GM12878 (cell line): ENCODE measurements around the gene GNAI2. TPM values are rescaled to one million over a fixed set of nuclear protein-coding genes. Genes with fewer than 3 reads are reported as not detected.
A peak's percentile ranks its signal among the peaks of the same experiment; 100 is the strongest.

Experiments used
- BACH1 ChIP-seq: fragments of 450-650 bp; IDR thresholded peaks from 2 replicates; pipeline ENCODE4 v1.6.1; 2017; ENCODE audit warnings: mild to moderate bottlenecking, borderline replicate concordance
- BMI1 ChIP-seq: fragments of 450-650 bp; IDR thresholded peaks from 2 replicates; pipeline ENCODE4 v1.6.1; 2016; ENCODE audit warnings: mild to moderate bottlenecking, moderate library complexity, borderline replicate concordance
- DPF2 ChIP-seq: fragments of 450-650 bp; IDR thresholded peaks from 2 replicates; pipeline ENCODE4 v1.6.1; 2017; ENCODE audit warnings: mild to moderate bottlenecking
- FOXK2 ChIP-seq: fragments of 450-650 bp; IDR thresholded peaks from 2 replicates; pipeline ENCODE4 v1.6.1; 2017; ENCODE audit warnings: mild to moderate bottlenecking, moderate library complexity
- MYC ChIP-seq: IDR thresholded peaks from 2 replicates; pipeline ENCODE4 v1.6.1; 2011; ENCODE audit warnings: mild to moderate bottlenecking, low read length, moderate library complexity, inconsistent platforms; ENCODE audit not compliant: insufficient read depth, insufficient replicate concordance, insufficient read length, severe bottlenecking
- RCOR1 ChIP-seq: conservative IDR thresholded peaks from 2 replicates; pipeline ENCODE4 v1.6.1; 2012; ENCODE audit warnings: low read depth, low read length, improper control_type of control experiment
- RUNX3 ChIP-seq: IDR thresholded peaks from 2 replicates; pipeline ENCODE4 v1.6.1; 2012; ENCODE audit warnings: low read length, inconsistent platforms
- SMAD1 ChIP-seq: fragments of 450-650 bp; IDR thresholded peaks from 2 replicates; pipeline ENCODE4 v1.6.1; 2018; ENCODE audit warnings: mild to moderate bottlenecking, low read depth; ENCODE audit not compliant: partially characterized antibody
- TCF7 ChIP-seq: IDR thresholded peaks from 2 replicates; pipeline ENCODE4 v1.6.1; 2014; ENCODE audit warnings: antibody characterized with exemption, borderline replicate concordance
- WRNIP1 ChIP-seq: IDR thresholded peaks from 2 replicates; pipeline ENCODE4 v1.6.1; 2011; ENCODE audit warnings: low read depth, low read length, improper control_type of control experiment, borderline replicate concordance
- ZBED1 ChIP-seq: IDR thresholded peaks from 2 replicates; pipeline ENCODE4 v1.6.1; 2016; ENCODE audit warnings: borderline replicate concordance
- ZNF217 ChIP-seq: fragments of 450-650 bp; IDR thresholded peaks from 2 replicates; pipeline ENCODE4 v1.6.1; 2017; ENCODE audit warnings: antibody characterized with exemption, mild to moderate bottlenecking
- polyA plus RNA-seq, 11 experiments: library from polyadenylated mRNA; depleted of rRNA in 4 of 11; unstranded in 6 of 11; stranded (reverse) in 5 of 11; fragments of >200 nt; fragmentation: Nextera tagmentation in 4 of 11; fragmentation: Illumina TruSeq in 1 of 11; extraction: Ambion mirVana in 4 of 11; extraction: Trizol in 1 of 11; gene quantifications; 1 replicate in 1 of 11; 2 replicates in 10 of 11; pipeline versions ENCODE4 v1.2.1 to v1.2.3, GENCODE V29; 2011 to 2016; ENCODE audit warnings: inconsistent platforms in 2 of 11, missing spikeins in 2 of 11, low read depth in 1 of 11
- total RNA-seq, 4 experiments: library from RNA; depleted of rRNA in 3 of 4; stranded (reverse); fragments of >200 nt in 3 of 4; fragmentation: Illumina TruSeq in 1 of 4; extraction: Trizol in 1 of 4; gene quantifications; 2 replicates each; pipeline versions ENCODE4 v1.2.1 to v1.2.3, GENCODE V29; 2013 to 2021
- TF ChIP-seq, protein P1 (sequence below): IDR thresholded peaks from 2 replicates; pipeline ENCODE4 v1.6.1; 2012; ENCODE audit warnings: improper control_type of control experiment, low read depth, low read length; ENCODE audit not compliant: insufficient replicate concordance
- TF ChIP-seq, protein P2 (sequence below): fragments of 150-350 bp; IDR thresholded peaks from 2 replicates; pipeline ENCODE4 v1.6.1; 2014; ENCODE audit warnings: mild to moderate bottlenecking, low read depth, low read length
- TF ChIP-seq, protein P3 (sequence below): fragments of 450-650 bp; IDR thresholded peaks from 2 replicates; pipeline ENCODE4 v1.6.1; 2017; ENCODE audit warnings: antibody characterized with exemption, mild to moderate bottlenecking, moderate library complexity
- TF ChIP-seq, protein P4 (sequence below): fragments of 450-650 bp; conservative IDR thresholded peaks from 2 replicates; pipeline ENCODE4 v1.6.1; 2017; ENCODE audit warnings: mild to moderate bottlenecking, moderate library complexity

GNAI2 gene
- total and polyA plus RNA-seq, 10 of the 15 experiments (the other 5 are each of a cell fraction or from before 2014, with no cell fraction given): 5.0 to 346 (median 237) TPM

DNA sequence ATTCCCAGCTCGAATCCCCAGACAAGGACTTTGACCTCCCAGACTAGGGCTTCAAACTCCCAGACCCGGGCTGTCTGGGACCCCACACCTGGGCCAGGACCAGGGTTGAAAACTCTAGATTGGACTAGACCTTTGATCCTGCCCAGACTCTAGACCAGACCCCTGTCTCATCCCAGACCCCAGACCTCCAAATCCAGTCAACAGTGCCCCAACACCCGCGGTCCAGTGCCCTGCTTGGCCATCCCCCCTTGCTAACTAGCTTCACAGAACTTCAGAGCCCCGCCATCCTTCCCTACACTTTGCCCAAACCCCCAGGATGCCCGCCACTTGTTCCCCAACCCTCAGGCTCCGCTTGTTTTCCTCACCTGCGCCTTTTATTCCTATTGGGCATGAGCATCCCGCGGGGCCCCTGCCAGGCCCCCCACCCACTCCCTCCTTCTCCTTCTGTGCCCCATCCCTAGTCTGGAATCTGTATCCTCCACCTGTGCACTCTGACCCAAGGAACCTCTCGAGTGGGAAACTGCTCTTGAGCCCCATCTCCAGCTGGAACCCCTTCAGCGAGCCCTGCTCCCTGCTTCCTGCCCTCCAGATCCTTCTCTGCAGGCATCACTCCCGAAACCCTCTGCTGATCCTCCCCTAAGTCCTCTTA is 604 bp downstream of the GNAI2 start (continued):
- TF ChIP-seq, protein P1, sequence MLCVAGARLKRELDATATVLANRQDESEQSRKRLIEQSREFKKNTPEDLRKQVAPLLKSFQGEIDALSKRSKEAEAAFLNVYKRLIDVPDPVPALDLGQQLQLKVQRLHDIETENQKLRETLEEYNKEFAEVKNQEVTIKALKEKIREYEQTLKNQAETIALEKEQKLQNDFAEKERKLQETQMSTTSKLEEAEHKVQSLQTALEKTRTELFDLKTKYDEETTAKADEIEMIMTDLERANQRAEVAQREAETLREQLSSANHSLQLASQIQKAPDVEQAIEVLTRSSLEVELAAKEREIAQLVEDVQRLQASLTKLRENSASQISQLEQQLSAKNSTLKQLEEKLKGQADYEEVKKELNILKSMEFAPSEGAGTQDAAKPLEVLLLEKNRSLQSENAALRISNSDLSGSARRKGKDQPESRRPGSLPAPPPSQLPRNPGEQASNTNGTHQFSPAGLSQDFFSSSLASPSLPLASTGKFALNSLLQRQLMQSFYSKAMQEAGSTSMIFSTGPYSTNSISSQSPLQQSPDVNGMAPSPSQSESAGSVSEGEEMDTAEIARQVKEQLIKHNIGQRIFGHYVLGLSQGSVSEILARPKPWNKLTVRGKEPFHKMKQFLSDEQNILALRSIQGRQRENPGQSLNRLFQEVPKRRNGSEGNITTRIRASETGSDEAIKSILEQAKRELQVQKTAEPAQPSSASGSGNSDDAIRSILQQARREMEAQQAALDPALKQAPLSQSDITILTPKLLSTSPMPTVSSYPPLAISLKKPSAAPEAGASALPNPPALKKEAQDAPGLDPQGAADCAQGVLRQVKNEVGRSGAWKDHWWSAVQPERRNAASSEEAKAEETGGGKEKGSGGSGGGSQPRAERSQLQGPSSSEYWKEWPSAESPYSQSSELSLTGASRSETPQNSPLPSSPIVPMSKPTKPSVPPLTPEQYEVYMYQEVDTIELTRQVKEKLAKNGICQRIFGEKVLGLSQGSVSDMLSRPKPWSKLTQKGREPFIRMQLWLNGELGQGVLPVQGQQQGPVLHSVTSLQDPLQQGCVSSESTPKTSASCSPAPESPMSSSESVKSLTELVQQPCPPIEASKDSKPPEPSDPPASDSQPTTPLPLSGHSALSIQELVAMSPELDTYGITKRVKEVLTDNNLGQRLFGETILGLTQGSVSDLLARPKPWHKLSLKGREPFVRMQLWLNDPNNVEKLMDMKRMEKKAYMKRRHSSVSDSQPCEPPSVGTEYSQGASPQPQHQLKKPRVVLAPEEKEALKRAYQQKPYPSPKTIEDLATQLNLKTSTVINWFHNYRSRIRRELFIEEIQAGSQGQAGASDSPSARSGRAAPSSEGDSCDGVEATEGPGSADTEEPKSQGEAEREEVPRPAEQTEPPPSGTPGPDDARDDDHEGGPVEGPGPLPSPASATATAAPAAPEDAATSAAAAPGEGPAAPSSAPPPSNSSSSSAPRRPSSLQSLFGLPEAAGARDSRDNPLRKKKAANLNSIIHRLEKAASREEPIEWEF: no peak
- no peak for TF ChIP-seq BACH1
- TF ChIP-seq RUNX3: no peak
- TF ChIP-seq WRNIP1: 0 out of 2 replicates have a peak, but pooled peaks have one; percentile 52
- TF ChIP-seq ZNF217: no peak
- TF ChIP-seq BMI1: no peak
- no peak for TF ChIP-seq ZBED1
- TF ChIP-seq, protein P2, sequence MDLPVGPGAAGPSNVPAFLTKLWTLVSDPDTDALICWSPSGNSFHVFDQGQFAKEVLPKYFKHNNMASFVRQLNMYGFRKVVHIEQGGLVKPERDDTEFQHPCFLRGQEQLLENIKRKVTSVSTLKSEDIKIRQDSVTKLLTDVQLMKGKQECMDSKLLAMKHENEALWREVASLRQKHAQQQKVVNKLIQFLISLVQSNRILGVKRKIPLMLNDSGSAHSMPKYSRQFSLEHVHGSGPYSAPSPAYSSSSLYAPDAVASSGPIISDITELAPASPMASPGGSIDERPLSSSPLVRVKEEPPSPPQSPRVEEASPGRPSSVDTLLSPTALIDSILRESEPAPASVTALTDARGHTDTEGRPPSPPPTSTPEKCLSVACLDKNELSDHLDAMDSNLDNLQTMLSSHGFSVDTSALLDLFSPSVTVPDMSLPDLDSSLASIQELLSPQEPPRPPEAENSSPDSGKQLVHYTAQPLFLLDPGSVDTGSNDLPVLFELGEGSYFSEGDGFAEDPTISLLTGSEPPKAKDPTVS: no peak
- no peak for TF ChIP-seq RCOR1
- TF ChIP-seq, protein P3, sequence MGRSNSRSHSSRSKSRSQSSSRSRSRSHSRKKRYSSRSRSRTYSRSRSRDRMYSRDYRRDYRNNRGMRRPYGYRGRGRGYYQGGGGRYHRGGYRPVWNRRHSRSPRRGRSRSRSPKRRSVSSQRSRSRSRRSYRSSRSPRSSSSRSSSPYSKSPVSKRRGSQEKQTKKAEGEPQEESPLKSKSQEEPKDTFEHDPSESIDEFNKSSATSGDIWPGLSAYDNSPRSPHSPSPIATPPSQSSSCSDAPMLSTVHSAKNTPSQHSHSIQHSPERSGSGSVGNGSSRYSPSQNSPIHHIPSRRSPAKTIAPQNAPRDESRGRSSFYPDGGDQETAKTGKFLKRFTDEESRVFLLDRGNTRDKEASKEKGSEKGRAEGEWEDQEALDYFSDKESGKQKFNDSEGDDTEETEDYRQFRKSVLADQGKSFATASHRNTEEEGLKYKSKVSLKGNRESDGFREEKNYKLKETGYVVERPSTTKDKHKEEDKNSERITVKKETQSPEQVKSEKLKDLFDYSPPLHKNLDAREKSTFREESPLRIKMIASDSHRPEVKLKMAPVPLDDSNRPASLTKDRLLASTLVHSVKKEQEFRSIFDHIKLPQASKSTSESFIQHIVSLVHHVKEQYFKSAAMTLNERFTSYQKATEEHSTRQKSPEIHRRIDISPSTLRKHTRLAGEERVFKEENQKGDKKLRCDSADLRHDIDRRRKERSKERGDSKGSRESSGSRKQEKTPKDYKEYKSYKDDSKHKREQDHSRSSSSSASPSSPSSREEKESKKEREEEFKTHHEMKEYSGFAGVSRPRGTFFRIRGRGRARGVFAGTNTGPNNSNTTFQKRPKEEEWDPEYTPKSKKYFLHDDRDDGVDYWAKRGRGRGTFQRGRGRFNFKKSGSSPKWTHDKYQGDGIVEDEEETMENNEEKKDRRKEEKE: no peak
- TF ChIP-seq FOXK2: no peak
- no peak for TF ChIP-seq TCF7
- 0 out of 2 replicates have a peak, but pooled peaks have one; percentile 16 for TF ChIP-seq DPF2
- TF ChIP-seq SMAD1: no peak
- TF ChIP-seq, protein P4, sequence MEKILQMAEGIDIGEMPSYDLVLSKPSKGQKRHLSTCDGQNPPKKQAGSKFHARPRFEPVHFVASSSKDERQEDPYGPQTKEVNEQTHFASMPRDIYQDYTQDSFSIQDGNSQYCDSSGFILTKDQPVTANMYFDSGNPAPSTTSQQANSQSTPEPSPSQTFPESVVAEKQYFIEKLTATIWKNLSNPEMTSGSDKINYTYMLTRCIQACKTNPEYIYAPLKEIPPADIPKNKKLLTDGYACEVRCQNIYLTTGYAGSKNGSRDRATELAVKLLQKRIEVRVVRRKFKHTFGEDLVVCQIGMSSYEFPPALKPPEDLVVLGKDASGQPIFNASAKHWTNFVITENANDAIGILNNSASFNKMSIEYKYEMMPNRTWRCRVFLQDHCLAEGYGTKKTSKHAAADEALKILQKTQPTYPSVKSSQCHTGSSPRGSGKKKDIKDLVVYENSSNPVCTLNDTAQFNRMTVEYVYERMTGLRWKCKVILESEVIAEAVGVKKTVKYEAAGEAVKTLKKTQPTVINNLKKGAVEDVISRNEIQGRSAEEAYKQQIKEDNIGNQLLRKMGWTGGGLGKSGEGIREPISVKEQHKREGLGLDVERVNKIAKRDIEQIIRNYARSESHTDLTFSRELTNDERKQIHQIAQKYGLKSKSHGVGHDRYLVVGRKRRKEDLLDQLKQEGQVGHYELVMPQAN: 0 out of 2 replicates have a peak, but pooled peaks have one; percentile 41
- TF ChIP-seq MYC: no peak
